Esophagus muscularis mucosa (tissue), 3 donors: ENCODE data around the gene CNOT1.

ENCODE experiments used
- POLR2A ChIP-seq: fragments of 450-650 bp; IDR thresholded peaks from one replicate; pipeline ENCODE4 v1.6.1; 2017; ENCODE audit warnings: antibody characterized with exemption, moderate library complexity, mild to moderate bottlenecking, low read depth
- TF ChIP-seq, protein P1 (sequence below), 3 experiments: fragments of 200-600 bp in 2 of 3; fragments of 450-650 bp in 1 of 3; sonication (generic) in 2 of 3; IDR thresholded peaks; one replicate each; pipeline ENCODE4 v1.5.1; 2017 to 2019; ENCODE audit warnings: antibody characterized with exemption in 3 of 3, mild to moderate bottlenecking in 2 of 3, moderate library complexity in 1 of 3

DNA sequence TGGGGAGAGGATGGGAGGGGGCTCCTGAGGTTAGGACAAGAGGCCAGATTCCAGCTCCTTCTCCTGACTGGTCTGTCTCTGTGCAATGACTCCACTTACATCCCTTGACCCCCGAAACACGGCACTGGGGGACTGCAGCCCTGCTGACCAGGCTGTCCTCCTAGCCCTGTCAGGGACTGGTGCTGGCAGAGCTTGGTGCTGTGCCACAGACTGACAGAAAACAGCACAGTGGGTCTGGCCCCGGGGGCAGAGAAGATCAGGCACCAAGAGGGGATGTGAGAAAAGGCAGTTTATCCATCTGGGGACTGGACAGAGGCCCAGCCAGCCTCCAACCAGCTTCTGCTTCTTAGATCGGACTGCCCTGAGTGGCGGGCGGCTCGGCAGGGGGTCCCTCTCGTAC is 35.6 kb upstream of the CNOT1 start:
- TF ChIP-seq, protein P1, sequence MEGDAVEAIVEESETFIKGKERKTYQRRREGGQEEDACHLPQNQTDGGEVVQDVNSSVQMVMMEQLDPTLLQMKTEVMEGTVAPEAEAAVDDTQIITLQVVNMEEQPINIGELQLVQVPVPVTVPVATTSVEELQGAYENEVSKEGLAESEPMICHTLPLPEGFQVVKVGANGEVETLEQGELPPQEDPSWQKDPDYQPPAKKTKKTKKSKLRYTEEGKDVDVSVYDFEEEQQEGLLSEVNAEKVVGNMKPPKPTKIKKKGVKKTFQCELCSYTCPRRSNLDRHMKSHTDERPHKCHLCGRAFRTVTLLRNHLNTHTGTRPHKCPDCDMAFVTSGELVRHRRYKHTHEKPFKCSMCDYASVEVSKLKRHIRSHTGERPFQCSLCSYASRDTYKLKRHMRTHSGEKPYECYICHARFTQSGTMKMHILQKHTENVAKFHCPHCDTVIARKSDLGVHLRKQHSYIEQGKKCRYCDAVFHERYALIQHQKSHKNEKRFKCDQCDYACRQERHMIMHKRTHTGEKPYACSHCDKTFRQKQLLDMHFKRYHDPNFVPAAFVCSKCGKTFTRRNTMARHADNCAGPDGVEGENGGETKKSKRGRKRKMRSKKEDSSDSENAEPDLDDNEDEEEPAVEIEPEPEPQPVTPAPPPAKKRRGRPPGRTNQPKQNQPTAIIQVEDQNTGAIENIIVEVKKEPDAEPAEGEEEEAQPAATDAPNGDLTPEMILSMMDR (IDR thresholded peaks at IDR 0.05) = no peak
- no peak for TF ChIP-seq POLR2A
